Muscle of back (tissue), 11 donors: ENCODE measurements around the gene SLC25A41. TPM values are rescaled to one million over a fixed set of nuclear protein-coding genes. Genes with fewer than 3 reads are reported as not detected.
"Not testable (repeated sequence)": the region's sequence is repeated elsewhere in the genome, so short reads cannot be mapped to it uniquely, and the experiment has no call there.

Experiments used
- DNase-seq, 3 donors: peaks; one replicate each; pipeline versions ENCODE4 v3.0.0 to v3.0.0-alpha.2; 2013
- polyA plus RNA-seq, 10 donors: library from polyadenylated mRNA; unstranded; fragments of 120-200 nt; gene quantifications; one replicate each; pipeline ENCODE4 v1.2.1, GENCODE V29; 2013; ENCODE audit not compliant: insufficient read length in 10 of 10

SLC25A41 gene
- polyA plus RNA-seq, 10 donors, result 0.16 to 1.2 (median 0.30) TPM

DNA sequence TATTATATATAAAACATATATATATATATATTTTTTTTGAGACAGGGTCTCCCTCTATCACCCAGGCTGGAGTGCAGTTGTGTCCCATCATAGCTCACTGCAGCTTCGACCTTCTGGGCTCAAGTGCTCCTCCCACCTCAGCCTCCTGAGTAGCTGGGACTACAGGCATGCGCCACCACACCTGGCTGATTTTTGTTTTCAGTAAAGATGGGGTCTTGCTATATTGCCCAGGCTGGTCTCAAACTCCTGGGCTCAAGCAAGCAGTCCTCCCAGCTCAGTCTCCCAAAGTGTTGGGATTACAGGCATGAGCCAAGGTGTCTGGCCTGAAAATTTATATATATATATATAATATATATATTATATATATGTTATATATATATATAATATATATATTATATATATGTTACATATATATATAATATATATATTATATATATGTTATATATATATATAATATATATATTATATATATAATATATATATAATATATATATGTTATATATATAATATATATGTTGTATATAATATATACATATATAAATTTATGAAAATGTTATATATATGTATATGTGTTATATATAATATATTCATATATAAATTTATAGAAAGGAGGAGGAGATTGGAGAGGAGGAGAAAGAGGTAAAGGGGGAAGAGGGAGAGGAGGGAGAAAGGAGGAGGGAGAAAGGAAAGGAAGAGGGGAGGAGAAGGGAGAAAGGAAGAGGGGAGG, 4.7 kb downstream of the SLC25A41 start:
- not testable (repeated sequence) for DNase-seq

DNA sequence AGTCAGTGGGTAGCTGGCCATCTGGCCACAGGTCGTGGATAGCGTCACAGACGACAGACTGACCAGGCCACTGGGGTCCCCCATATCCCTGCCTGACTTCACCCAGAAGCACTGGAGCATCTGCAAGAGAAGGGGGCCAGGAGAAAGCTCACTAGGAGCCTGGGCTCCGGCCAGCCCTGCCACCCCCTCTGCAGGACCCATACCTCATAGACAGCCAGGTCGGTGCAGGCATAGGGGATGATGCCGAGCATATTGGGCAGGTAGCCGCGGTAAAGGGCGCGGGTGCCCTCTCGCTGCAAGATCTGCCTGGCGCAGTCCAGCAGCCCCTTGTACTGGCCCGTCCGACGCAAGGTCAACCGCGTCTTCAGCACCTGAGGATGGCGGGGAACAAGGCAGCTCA, 6.4 kb downstream of the SLC25A41 start:
- no peak for DNase-seq

- peak in 1 of 3 donors; percentile 34 for DNase-seq
These were observed 7.6 kb downstream of the SLC25A41 start for GRCh38 chr19:6425732-6426620.

GRCh38 chr19:6424939-6425731, 8.4 kb downstream of the SLC25A41 start:
- peak; percentile 100 for DNase-seq

DNA sequence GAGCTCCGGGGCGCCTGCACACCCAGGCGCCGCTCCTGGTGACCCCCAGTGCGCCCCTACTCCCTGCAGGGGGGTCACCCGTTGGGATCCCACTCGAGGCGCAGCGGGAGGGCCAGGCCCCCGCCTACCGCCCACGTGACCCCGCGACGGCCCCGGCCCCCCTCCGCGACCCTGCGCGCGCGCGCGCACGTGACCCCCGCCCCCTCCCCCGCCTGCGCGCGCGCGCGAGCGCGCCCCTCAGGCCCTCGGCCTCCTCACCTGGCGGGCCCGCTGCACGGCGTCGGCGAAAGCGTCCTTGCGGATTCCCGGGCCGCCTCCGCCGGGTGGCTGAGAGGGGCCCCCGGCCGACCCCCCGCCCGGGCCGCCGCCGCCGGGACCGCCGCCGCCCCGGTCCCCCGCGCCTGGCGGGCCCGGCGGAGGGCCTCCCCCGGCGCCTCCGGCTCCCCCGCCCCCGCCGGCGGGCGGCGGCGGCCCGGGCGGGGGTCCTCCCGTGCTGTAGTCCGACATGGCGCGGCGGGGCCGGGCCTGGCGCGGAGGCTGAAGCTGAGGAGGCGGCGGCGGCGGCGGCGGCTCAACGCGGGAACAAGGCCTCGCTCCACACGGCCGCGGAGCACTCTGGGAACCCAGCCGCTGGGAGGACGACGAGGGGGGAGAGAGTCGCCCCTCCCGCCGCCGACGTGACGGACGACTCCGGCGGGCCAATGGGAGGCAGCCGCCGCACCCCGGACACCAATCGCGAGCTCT, 9.2 kb downstream of the SLC25A41 start, which contains the start of gene KHSRP:
Gene KHSRP (minus strand): TSS at position 617 of the 744 bp plus-strand sequence. CDS start 110 bp downstream, at position 507.
- peak in 2 of 3 donors; percentile 32 to 38 for DNase-seq

GRCh38 chr19:6423499-6424194, 9.9 kb downstream of the SLC25A41 start:
- peak in 2 of 3 donors; percentile 22 to 70 for DNase-seq

- DNase-seq, result no peak
These were observed 12.2 kb downstream of the SLC25A41 start for GRCh38 chr19:6421075-6422014.

DNA sequence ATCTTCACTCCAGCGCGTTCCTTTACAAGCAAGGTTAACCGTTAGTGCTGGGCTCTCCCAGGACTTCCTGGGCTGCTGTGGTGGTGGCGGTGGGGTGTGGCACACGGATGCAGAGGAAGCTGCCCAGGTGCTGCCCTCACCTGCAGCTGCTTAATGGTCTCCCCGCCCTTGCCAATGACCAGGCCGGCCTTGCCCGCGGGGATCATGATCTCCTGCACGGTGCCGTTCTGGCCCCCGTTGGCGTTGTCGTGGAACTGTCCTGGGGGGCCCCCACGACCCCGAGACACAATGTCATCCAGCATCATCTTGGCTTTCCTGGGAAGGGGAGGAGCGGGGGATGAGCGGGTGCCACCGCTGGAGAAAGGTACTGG, 15.0 kb downstream of the SLC25A41 start:
- no peak for DNase-seq

GRCh38 chr19:6417713-6418561, 15.6 kb downstream of the SLC25A41 start:
- DNase-seq, result no peak

DNA sequence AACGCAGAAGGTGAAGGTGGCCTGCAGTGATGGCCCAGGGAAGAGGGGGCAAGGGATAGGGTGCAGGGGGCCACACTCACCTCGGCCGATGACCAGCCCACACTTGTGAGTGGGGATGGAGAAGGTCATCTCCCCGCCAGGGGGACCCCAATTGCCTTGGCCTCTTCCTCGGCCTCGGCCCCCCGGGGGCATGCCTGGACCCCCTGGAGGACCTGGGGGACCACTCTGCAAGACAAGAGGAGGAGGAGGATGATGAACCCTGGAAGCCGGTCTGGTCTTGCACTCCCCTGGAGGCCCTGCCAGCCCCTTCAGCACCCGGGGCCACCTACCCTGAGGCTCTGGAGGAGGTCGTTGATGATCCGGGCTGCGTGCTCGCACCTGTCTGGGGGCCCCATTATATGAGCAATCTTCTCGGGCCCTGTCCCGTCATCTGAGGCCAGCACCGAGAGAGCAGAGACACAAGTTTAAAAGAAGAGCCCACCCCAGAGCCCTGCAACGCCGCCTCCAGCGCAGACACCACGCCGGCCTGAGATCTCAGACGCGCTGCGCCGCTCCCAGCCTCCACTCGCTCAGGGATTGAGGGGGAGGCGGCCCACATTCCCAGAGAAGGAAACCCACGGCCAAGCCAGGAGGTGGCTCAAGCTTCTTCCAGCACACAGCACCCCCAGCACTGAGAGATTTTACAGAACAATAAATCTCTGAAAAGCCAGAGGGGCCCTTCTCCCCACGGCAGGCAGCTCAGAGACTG, 16.7 kb downstream of the SLC25A41 start:
- no peak for DNase-seq

GRCh38 chr19:6415591-6416190, 17.9 kb downstream of the SLC25A41 start:
- no peak for DNase-seq

GRCh38 chr19:6414793-6415590, 18.6 kb downstream of the SLC25A41 start:
- DNase-seq, result no peak

GRCh38 chr19:6413721-6414643, 19.6 kb downstream of the SLC25A41 start:
- peak in 1 of 3 donors; percentile 45 for DNase-seq

- DNase-seq, result no peak
These were observed 20.3 kb downstream of the SLC25A41 start for GRCh38 chr19:6413291-6413690.

- DNase-seq, result peak in 1 of 3 donors; percentile 56
These were observed 21.0 kb downstream of the SLC25A41 start for GRCh38 chr19:6412447-6413091.
